Measurements from ENCODE around the gene MLPH.

MLPH gene

DNA sequence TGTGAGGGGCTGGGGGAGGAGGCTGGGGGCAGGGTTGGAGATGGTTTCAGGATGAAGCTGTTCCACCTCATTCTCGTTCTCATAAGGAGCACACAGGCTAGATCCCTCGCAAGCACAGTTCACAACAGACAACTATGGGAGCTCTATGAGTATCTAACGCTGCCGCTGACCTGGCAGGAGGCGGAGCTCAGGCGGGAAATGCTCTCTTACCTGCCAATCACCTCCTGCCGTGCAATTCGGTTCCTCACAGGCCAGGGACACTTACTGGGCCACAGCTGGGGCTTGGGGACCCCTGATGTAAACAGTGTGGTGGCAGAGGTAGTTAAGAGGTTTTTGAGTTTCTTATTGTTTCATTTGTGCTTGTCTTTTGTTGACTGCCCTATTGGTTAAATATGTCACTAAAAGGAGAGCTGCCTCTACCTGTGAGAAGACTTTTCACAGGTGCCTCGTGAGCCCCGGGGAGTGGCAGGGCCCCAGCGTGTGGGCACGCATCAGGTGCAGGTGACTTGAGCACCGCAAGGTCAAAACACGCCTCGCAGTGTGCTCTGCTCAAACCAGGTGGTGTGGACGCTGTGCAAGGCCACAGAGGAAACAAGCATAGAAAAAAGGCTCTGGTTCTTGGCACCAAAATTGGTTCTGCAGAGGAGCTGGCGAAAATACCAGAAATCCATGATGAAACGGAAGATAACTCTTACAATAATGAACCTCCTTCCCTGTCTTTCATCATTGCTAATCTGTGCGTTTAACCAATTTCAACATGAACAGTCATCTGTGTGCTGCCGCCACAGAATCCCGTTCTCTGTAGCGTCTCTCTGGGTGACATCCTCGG lies 10.2 kb downstream of the MLPH start:
- no peak for DNase-seq (ENCODE audit: low spot score)
- Histone ChIP-seq H3K27ac (no peak overlapping the region), H3K4me3 (no peak overlapping the region)
- TF ChIP-seq, protein P1, sequence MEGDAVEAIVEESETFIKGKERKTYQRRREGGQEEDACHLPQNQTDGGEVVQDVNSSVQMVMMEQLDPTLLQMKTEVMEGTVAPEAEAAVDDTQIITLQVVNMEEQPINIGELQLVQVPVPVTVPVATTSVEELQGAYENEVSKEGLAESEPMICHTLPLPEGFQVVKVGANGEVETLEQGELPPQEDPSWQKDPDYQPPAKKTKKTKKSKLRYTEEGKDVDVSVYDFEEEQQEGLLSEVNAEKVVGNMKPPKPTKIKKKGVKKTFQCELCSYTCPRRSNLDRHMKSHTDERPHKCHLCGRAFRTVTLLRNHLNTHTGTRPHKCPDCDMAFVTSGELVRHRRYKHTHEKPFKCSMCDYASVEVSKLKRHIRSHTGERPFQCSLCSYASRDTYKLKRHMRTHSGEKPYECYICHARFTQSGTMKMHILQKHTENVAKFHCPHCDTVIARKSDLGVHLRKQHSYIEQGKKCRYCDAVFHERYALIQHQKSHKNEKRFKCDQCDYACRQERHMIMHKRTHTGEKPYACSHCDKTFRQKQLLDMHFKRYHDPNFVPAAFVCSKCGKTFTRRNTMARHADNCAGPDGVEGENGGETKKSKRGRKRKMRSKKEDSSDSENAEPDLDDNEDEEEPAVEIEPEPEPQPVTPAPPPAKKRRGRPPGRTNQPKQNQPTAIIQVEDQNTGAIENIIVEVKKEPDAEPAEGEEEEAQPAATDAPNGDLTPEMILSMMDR (IDR thresholded peaks at IDR 0.05), result no peak

DNA sequence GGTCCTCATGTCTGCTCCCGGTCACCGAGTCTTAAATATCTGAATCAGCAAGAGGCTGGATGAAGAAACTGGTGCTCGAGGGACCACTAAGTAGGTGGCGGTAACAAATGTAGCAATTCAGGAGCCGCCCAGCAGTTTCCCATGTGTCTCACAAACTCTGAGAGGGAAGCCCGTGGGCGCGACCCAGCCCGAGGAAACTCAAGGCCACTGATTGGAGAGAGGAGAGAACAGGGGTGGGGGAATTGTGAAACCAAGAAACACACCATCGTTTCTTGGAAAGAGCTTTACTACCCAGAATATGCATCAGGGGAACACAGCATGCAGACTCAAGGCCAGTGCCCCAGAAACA lies 10.8 kb downstream of the MLPH start:
- no peak for DNase-seq (ENCODE audit: low spot score)
- no peak overlapping the region for H3K27ac ChIP-seq
- TF ChIP-seq, protein P1 (IDR thresholded peaks at IDR 0.05), result no peak
- H3K4me3 ChIP-seq, result no peak overlapping the region

DNA sequence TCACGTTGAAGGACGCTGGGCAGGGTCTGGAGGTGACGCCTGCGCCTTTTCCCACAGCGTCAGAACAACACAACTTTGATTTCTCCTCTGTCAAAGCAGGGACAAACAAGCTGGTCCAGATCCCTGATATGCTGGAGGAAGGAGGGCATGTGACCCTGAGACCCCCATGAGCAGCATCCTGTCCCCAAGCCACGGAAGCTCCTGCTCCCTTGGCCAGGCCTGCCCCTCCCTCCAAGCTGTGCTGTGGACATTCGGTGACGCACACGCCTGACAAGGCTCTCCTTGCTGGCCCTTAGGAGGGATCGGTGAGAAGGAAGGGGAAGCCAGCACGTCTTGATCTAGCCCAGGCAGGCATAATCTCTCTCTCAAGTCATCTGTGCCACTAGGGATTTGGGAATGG lies 11.3 kb downstream of the MLPH start:
- H3K4me3 ChIP-seq, result no peak overlapping the region
- H3K27ac ChIP-seq, result no peak overlapping the region
- no peak for DNase-seq (ENCODE audit: low spot score)
- TF ChIP-seq, protein P1 (IDR thresholded peaks at IDR 0.05), result no peak

DNA sequence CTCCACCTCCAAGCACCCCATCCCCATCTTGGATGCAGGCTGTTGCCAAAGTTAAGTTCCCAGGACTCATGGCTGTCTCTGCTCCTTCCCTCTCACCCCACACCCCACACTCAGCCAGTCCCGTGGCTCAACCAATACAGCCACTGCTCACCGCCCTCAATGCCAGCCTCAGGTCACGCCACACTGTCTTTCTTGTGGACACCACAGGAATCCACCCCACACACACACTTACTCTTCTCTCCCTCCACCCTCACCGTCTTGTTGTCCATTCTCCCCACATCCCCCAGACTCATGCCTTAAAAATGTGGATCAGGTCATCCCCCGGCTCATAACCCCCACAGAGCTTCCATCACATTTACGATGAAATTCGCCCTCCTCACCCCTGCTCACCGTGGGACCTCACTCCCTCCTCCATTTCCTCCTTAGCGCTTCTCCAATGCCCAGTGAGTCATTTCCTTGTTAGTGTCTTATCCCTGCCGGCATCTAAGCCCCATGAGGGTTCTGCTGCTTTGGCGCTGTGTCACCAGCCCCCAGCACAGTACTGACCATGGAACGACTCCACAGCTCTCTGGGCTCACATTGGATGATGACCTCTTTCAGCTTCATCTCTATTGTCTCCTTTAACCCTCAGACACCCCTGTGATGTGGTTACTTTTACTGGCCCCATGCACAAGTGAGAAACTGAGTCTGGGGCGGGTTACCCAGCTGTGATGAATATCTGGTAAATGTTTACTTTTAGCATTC lies 13.8 kb downstream of the MLPH start:
- no peak for DNase-seq (ENCODE audit: low spot score)
- H3K4me3 ChIP-seq, result no peak overlapping the region
- no peak overlapping the region for H3K27ac ChIP-seq
- TF ChIP-seq, protein P1 (IDR thresholded peaks at IDR 0.05), result no peak

DNA sequence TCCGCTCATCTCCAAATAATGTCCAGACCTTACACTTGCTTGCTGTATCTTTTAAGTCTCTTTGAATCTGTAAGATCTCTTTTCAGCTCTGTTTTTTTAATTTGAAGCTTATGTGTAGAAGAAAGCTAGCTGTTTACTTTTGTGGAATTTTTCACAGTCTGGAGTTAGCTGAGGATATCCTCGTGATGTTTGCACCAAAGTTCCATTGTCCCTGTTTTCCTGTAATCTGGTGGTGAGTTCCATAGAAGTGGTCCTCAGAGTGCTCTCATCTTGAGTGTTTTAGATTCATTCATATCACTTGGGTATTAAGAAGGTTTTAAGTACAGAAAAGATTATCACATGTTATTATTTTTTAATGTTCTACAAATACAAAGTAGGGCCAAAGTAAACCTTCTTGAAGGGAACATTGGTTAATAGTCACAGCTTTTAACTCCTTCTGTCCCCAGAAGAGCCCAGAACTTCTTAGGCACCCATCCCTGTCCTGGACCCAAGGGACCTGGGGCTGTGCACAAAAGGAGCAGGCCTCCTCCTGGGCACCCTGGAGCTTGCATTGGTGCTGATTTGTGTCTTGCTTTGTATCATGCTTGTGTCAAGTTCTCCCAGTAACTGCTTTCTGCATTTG lies 15.0 kb downstream of the MLPH start:
- TF ChIP-seq, protein P1 (IDR thresholded peaks at IDR 0.05), result no peak
- Histone ChIP-seq H3K27ac (no peak overlapping the region), H3K4me3 (no peak overlapping the region)
- no peak for DNase-seq (ENCODE audit: low spot score)

DNA sequence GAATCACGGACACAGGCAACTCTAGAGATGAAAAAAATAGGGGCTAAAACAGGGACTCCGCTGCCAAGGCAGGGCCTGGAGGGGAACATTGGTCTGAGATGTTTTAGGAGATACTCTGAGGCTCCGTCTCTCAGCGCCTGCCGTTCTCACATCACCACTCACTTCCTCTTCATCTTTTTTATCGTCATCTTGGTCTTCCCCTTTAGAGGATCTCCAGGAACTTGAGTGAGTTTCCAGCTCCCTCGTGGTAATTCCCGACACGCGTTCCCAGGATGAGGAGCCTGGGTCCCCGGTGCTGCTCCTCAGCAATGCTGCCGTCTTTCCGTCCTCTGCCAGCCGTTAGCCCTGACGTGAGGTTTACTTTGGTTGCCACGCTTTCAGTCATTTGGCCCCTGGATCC lies 16.1 kb downstream of the MLPH start:
- no peak for DNase-seq (ENCODE audit: low spot score)
- TF ChIP-seq, protein P1 (IDR thresholded peaks at IDR 0.05), result no peak
- Histone ChIP-seq H3K4me3 (no peak overlapping the region), H3K27ac (no peak overlapping the region)

Data from coronary artery (tissue), 2 donors.